Measurements from ENCODE around the gene ZBED4. TPM values are rescaled to one million over a fixed set of nuclear protein-coding genes. Genes with fewer than 3 reads are reported as not detected.
A peak's percentile ranks its signal among the peaks of the same experiment; 100 is the strongest.

ZBED4 gene
- total and polyA plus RNA-seq, 12 donors = 2.6 to 5.9 (median 4.2) TPM

DNA sequence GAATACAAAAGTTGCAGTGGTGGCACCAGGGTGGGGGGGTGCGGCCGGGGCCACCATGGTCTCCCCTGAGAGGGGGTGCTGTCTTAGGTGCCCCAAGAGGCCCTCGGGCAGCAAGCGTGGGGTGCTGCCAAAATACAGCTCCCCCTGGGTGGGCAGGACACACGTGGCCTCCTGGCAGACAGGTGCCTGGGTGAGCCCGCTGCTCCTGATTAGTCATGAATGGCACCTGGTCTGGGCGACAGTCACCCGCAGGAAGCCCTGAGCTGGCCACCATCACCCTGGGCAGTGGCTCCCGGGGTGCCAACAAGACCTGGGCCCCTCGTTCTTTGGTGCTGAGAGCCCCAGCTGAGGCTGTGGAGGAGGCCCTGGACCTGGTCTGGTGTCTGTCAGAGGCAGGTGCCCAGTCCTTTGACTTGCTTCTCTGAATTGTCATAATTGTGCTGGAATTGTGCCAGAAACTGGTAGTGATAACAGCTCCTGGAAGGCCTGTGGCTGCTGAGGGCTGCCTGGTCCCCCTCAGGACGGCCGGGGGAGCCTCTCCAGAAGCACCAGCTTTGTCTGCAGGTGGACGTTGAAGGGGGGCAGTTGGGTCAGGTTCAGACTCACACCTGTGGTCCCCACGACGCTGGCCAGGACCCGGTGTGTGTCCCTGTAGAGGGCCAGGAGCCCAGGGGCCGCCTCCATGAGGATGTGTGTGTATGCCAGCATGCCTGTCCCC is 49.8 kb downstream of the ZBED4 start:
- Histone ChIP-seq H3K27me3 (no peaks in the 10 kb centered on the region), H3K27ac (no peak overlapping the region), H3K36me3 (peaks cover 0 to 99% (median 26%) of the 10 kb centered on the region in 9 donors), H3K4me3 (no peak overlapping the region), H3K9me3 (no peaks in the 10 kb centered on the region), H3K4me1 (peaks cover 0 to 8% (median 0%) of the 10 kb centered on the region in 9 donors)
- intact Hi-C loops (cut with DNase I) = no loop called here
- ATAC-seq (peak in 7 of 8 donors; percentile 47 to 87 (median 83)), DNase-seq (peak in 1 of 2 donors; percentile 46)
- TF ChIP-seq, protein P1, sequence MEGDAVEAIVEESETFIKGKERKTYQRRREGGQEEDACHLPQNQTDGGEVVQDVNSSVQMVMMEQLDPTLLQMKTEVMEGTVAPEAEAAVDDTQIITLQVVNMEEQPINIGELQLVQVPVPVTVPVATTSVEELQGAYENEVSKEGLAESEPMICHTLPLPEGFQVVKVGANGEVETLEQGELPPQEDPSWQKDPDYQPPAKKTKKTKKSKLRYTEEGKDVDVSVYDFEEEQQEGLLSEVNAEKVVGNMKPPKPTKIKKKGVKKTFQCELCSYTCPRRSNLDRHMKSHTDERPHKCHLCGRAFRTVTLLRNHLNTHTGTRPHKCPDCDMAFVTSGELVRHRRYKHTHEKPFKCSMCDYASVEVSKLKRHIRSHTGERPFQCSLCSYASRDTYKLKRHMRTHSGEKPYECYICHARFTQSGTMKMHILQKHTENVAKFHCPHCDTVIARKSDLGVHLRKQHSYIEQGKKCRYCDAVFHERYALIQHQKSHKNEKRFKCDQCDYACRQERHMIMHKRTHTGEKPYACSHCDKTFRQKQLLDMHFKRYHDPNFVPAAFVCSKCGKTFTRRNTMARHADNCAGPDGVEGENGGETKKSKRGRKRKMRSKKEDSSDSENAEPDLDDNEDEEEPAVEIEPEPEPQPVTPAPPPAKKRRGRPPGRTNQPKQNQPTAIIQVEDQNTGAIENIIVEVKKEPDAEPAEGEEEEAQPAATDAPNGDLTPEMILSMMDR (IDR thresholded peaks at IDR 0.05) = no peak
- WGBS, 2 donors = 65 to 70% methylated on average over 17 of the region's 17 CpGs

DNA sequence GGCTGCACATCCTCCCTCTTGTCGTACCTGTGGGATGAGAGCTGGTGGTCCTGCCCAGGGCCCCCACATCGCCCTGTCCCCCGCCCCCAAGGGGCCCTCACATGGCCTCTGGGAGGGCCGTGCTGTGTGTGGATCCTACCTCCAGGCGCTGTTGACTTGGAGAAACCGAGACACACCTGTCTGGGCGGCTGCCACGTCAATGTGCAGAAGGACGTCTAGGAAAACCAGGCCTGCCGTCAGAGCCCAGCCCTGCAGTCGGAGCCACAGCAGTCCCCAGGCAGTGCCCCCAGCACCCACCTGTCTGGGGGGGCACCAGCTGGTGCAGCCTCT is 50.4 kb downstream of the ZBED4 start:
- DNase-seq = no peak
- no peaks in the 10 kb centered on the region for H3K9me3 ChIP-seq
- TF ChIP-seq, protein P1 (IDR thresholded peaks at IDR 0.05) = no peak
- H3K27me3 ChIP-seq = no peaks in the 10 kb centered on the region
- H3K36me3 ChIP-seq = peaks cover 0 to 99% (median 31%) of the 10 kb centered on the region in 9 donors
- no peak overlapping the region for H3K4me3 ChIP-seq
- intact Hi-C loops (cut with DNase I) = no loop called here
- peak in 1 of 8 donors; percentile 5 for ATAC-seq
- H3K4me1 ChIP-seq = peaks cover 0 to 8% (median 0%) of the 10 kb centered on the region in 9 donors
- 84 to 87% methylated on average over 11 of the region's 11 CpGs for WGBS, 2 donors
- no peak overlapping the region for H3K27ac ChIP-seq

DNA sequence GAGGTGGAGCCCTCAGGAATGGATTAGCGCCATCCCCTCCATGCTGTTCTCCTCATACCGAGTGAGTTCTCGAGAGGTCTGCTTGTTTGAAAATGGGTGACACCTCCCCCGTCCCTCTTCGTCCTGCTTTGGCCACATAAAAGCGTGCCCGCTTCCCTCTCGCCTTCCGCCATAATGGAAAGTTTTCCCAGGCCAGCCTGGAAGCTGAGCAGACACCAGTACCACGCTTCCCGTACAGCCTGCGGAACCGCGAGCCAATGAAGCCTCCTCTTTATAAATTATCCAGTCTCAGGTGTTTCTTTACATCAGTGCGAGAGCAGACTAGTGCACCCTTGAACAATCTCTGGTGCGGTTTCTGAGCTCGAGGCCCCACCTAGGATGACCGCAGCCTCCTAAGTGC is 51.8 kb downstream of the ZBED4 start:
- WGBS, 2 donors = 96 to 97% methylated on average over 18 of the region's 18 CpGs
- H3K9me3 ChIP-seq = no peaks in the 10 kb centered on the region
- H3K27ac ChIP-seq = no peak overlapping the region
- H3K36me3 ChIP-seq = peaks cover 0 to 99% (median 41%) of the 10 kb centered on the region in 9 donors
- TF ChIP-seq, protein P1 (IDR thresholded peaks at IDR 0.05) = no peak
- DNase-seq (no peak), ATAC-seq (no peak)
- no peak overlapping the region for H3K4me3 ChIP-seq
- H3K4me1 ChIP-seq = peaks cover 0 to 8% (median 0%) of the 10 kb centered on the region in 9 donors
- no peaks in the 10 kb centered on the region for H3K27me3 ChIP-seq
- intact Hi-C loops (cut with DNase I) = no loop called here

DNA sequence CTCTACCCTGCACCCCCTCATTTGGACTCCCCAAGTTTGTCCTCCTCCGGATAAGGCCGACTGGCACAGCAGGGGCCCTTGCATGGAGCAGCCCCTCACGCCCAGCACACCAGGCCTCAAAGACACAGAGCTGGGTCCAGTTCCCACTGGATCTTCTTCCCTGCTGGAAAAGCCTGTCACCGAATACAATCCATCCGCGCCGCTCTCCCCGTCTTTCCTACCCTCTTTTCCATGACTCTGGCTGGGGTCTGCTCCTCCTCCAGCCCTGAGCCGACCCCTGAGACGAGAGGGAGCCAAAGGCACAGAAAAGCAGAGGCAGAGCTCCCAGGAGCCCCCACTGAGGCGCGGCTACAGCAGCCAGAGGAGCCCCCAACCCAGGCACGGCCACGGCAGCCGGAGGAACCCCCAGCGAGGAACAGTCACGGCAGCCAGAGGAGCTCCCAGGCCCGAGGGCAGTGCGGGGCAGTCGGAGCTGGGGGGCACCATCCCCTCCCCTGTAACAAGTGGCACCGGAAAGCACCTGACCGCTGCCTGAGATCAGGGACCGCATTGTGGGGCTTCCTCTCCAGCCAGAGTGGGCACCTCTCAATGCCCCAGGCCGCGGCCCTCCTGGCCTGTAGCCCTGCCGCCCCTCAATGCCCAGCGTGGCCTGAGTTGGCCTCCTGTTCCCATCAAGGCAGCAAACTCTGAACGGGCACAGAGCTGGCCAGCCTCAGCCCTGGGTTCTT is 52.6 kb downstream of the ZBED4 start:
- H3K36me3 ChIP-seq = peaks cover 0 to 99% (median 45%) of the 10 kb centered on the region in 9 donors
- DNase-seq = no peak
- intact Hi-C loops (cut with DNase I) = no loop called here

More for the DNA sequence above, 52.6 kb downstream of the ZBED4 start:
- no peaks in the 10 kb centered on the region for H3K27me3 ChIP-seq
- no peaks in the 10 kb centered on the region for H3K9me3 ChIP-seq
- peaks cover 0 to 8% (median 0%) of the 10 kb centered on the region in 9 donors for H3K4me1 ChIP-seq
- 95 to 97% methylated on average over 28 of the region's 28 CpGs for WGBS, 2 donors
- no peak overlapping the region for H3K27ac ChIP-seq
- TF ChIP-seq, protein P1 (IDR thresholded peaks at IDR 0.05) = no peak
- no peak for ATAC-seq
- no peak overlapping the region for H3K4me3 ChIP-seq
